PC-9 (cell line): ENCODE measurements around the gene HSPB7.

Experiments
- EZH2 ChIP-seq: fragments of 200-600 bp; sonication (generic); IDR thresholded peaks from 2 replicates; pipeline ENCODE4 v1.8.0; 2017; ENCODE audit warnings: antibody characterized with exemption, low read depth
- TF ChIP-seq, protein P1 (sequence below): fragments of 200-600 bp; sonication (generic); conservative IDR thresholded peaks from 2 replicates; pipeline ENCODE4 v1.6.1; 2017; ENCODE audit warnings: mixed run types, antibody characterized with exemption, mild to moderate bottlenecking, moderate library complexity

DNA sequence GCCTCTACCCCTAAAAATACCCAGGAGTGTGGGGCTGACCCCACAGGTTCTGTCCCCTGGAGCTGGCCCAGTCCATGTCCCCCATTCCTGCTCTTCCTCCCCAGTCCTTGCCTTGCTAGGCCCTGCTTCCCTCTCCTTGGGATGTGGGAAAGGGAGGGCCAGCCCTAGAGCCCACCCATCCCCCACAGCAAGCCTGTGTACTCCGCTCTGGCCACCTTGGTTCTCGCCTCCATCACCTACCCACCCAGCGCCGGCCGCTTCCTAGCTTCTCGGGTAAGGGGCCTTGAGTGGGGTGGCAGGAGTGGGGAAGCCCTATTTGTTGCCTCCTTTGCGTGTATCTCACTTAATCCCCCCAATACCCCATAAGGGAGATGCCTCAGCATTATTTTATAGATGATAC lies 32.5 kb upstream of the HSPB7 start:
- TF ChIP-seq, protein P1, sequence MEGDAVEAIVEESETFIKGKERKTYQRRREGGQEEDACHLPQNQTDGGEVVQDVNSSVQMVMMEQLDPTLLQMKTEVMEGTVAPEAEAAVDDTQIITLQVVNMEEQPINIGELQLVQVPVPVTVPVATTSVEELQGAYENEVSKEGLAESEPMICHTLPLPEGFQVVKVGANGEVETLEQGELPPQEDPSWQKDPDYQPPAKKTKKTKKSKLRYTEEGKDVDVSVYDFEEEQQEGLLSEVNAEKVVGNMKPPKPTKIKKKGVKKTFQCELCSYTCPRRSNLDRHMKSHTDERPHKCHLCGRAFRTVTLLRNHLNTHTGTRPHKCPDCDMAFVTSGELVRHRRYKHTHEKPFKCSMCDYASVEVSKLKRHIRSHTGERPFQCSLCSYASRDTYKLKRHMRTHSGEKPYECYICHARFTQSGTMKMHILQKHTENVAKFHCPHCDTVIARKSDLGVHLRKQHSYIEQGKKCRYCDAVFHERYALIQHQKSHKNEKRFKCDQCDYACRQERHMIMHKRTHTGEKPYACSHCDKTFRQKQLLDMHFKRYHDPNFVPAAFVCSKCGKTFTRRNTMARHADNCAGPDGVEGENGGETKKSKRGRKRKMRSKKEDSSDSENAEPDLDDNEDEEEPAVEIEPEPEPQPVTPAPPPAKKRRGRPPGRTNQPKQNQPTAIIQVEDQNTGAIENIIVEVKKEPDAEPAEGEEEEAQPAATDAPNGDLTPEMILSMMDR: no peak
- no peak for TF ChIP-seq EZH2
